KG1 (cell line): ENCODE results near the gene UBE3B.
"Not testable (repeated sequence)": the region's sequence is repeated elsewhere in the genome, so short reads cannot be mapped to it uniquely, and the experiment has no call there.

Experiments
- DNase-seq: peaks from one replicate; lab custom pipeline; 2025; lab: John Stamatoyannopoulos, UW

UBE3B gene

GRCh38 chr12:109473526-109474270, 3.7 kb upstream of the UBE3B start:
- DNase-seq, result not testable (repeated sequence)

- DNase-seq, result no peak
Measured at GRCh38 chr12:109475121-109475520, 2.3 kb upstream of the UBE3B start.

- DNase-seq, result no peak
Measured at GRCh38 chr12:109475993-109476806, 1.2 kb upstream of the UBE3B start.

GRCh38 chr12:109476807-109477184, 638 bp upstream of the UBE3B start:
- DNase-seq, result no peak

GRCh38 chr12:109477963-109478315, 505 bp downstream of the UBE3B start:
- DNase-seq, result no peak

GRCh38 chr12:109479761-109480160, 2.3 kb downstream of the UBE3B start:
- DNase-seq, result no peak

- DNase-seq, result no peak
Measured at GRCh38 chr12:109480356-109480755, 2.9 kb downstream of the UBE3B start.

- DNase-seq, result no peak
Measured at GRCh38 chr12:109481863-109482262, 4.4 kb downstream of the UBE3B start.

- DNase-seq, result no peak
Measured at GRCh38 chr12:109482491-109482890, 5.1 kb downstream of the UBE3B start.

GRCh38 chr12:109482894-109483293, 5.5 kb downstream of the UBE3B start:
- no peak for DNase-seq

- no peak for DNase-seq
Measured at GRCh38 chr12:109483346-109483745, 5.9 kb downstream of the UBE3B start.

- no peak for DNase-seq
Measured at GRCh38 chr12:109485201-109485600, 7.8 kb downstream of the UBE3B start.

GRCh38 chr12:109487181-109488050, 10.0 kb downstream of the UBE3B start:
- DNase-seq, result no peak

GRCh38 chr12:109488051-109488665, 10.7 kb downstream of the UBE3B start:
- no peak for DNase-seq

GRCh38 chr12:109489016-109489954, 11.9 kb downstream of the UBE3B start:
- no peak for DNase-seq

GRCh38 chr12:109489955-109490565, 12.6 kb downstream of the UBE3B start:
- no peak for DNase-seq

- DNase-seq, result no peak
Measured at GRCh38 chr12:109491671-109492070, 14.2 kb downstream of the UBE3B start.

GRCh38 chr12:109492371-109492770, 14.9 kb downstream of the UBE3B start:
- no peak for DNase-seq

- no peak for DNase-seq
Measured at GRCh38 chr12:109493090-109493489, 15.7 kb downstream of the UBE3B start.

- no peak for DNase-seq
Measured at GRCh38 chr12:109493938-109494337, 16.5 kb downstream of the UBE3B start.
